GM18867 (cell line): ENCODE results near the gene TPCN2.
"Not testable (repeated sequence)": the region's sequence is repeated elsewhere in the genome, so short reads cannot be mapped to it uniquely, and the experiment has no call there.

Experiments used
- ATAC-seq: cut with Tn5 transposase; IDR thresholded peaks from one replicate; pipeline ENCODE4 v1.9.1; 2021; ENCODE audit warnings: mild to moderate bottlenecking, moderate library complexity; ENCODE audit not compliant: unreplicated experiment

The TPCN2 gene

GRCh38 chr11:69141742-69142141, 93.0 kb downstream of the TPCN2 start:
- no peak for ATAC-seq

GRCh38 chr11:69142895-69143294, 94.2 kb downstream of the TPCN2 start:
- no peak for ATAC-seq

GRCh38 chr11:69144316-69145049, 95.8 kb downstream of the TPCN2 start:
- ATAC-seq, result no peak

GRCh38 chr11:69145050-69145380, 96.3 kb downstream of the TPCN2 start:
- no peak for ATAC-seq

- no peak for ATAC-seq
Measured at GRCh38 chr11:69148377-69148762, 99.6 kb downstream of the TPCN2 start.

- ATAC-seq, result no peak
Measured at GRCh38 chr11:69148806-69149205, 100.1 kb downstream of the TPCN2 start.

GRCh38 chr11:69149338-69150045, 100.8 kb downstream of the TPCN2 start:
- ATAC-seq, result not testable (repeated sequence)

- no peak for ATAC-seq
Measured at GRCh38 chr11:69150175-69150574, 101.4 kb downstream of the TPCN2 start.

- ATAC-seq, result no peak
Measured at GRCh38 chr11:69151836-69152235, 103.1 kb downstream of the TPCN2 start.

- ATAC-seq, result no peak
Measured at GRCh38 chr11:69152733-69153421, 104.1 kb downstream of the TPCN2 start.

- no peak for ATAC-seq
Measured at GRCh38 chr11:69153661-69154060, 104.9 kb downstream of the TPCN2 start.

- no peak for ATAC-seq
Measured at GRCh38 chr11:69154211-69154913, 105.6 kb downstream of the TPCN2 start.

- ATAC-seq, result no peak
Measured at GRCh38 chr11:69154938-69155301, 106.2 kb downstream of the TPCN2 start.

- ATAC-seq, result no peak
Measured at GRCh38 chr11:69155302-69156234, 106.8 kb downstream of the TPCN2 start, which contains the start of gene SMIM38. TSS of gene SMIM38 (plus strand) at chr11:69155935. CDS start at chr11:69157847, 1,912 bp downstream.

- ATAC-seq, result no peak
Measured at GRCh38 chr11:69156235-69156639, 107.5 kb downstream of the TPCN2 start.

- ATAC-seq, result no peak
Measured at GRCh38 chr11:69156673-69157155, 108.0 kb downstream of the TPCN2 start.

GRCh38 chr11:69157156-69157821, 108.6 kb downstream of the TPCN2 start:
- no peak for ATAC-seq

- ATAC-seq, result no peak
Measured at GRCh38 chr11:69157822-69158231, 109.1 kb downstream of the TPCN2 start.

GRCh38 chr11:69158301-69159149, 109.8 kb downstream of the TPCN2 start:
- no peak for ATAC-seq
